ENCODE measurements around the gene PPP1R13B. TPM values are rescaled to one million over a fixed set of nuclear protein-coding genes. Genes with fewer than 3 reads are reported as not detected.

Gene PPP1R13B
- total RNA-seq, 2 donors from 2014 or later = 17.8 to 29.6 TPM

- intact Hi-C loops (cut with DNase I) = no loop called here
- peak; percentile 73 for DNase-seq (ENCODE audit: low spot score)
Observed at GRCh38 chr14:103738701-103739451, 108.5 kb downstream of the PPP1R13B start.

DNA sequence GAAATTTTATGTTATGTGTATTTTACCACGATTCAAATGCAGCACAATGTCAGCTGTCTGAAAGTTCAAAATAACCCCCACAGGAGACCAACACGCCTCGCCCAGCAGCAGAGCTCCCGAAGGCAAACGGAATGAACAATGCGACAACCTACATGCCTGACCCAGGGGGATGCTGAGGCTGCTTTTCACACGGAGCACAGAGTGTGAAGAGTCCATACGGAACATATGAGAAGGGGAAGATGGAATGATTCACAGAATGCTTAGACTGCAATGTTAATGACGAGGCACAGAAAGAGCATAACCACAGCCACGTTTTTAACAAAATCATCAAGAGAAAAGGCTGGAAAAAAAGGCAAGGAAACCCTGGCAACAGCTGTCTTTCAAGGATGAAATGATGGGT is 109.2 kb downstream of the PPP1R13B start:
- intact Hi-C loops (cut with DNase I) = no loop called here
- peak; percentile 8 for DNase-seq (ENCODE audit: low spot score)

- DNase-seq (ENCODE audit: low spot score) = peak; percentile 73
- intact Hi-C loops (cut with DNase I) = no loop called here
Observed at GRCh38 chr14:103737432-103738045, 109.8 kb downstream of the PPP1R13B start.

GRCh38 chr14:103736546-103737431 is 110.6 kb downstream of the PPP1R13B start:
- intact Hi-C loops (cut with DNase I) = no loop called here
- DNase-seq (ENCODE audit: low spot score) = peak; percentile 77

DNA sequence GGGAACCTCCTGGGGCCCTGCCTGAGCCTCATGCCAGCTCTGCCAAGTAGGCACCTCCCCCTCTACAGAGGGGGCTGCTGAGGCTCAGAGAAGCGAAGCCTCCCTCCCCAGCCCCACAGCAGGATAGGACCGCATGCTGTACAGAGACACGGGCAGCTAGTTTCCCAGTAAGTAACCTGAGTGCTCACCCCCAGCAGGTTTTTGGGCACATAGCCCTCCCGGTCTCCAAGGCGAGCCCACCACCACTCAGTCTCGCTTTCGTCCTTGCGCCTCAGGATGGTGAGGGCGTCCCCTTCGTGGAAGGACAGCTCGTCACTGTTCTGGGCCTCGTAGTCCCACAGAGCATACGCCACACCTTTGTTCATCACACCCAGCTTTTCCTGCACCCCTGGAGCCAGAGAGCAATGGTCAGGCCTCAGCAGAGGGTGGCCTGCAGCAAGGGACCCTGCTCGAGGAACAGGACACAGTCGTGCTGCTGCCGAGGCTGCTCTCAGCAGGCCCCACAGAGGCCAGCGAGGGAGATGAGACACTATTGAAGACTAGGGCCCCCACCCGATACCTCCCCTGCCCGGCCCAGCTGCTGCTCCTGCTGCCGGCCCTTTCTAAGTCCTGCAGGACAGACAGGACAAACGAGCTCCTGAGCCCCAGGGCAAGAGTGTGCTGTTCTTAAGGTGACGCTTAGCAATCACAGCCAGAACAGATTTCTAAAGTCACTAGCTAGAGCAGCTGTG is 111.4 kb downstream of the PPP1R13B start:
- DNase-seq (ENCODE audit: low spot score) = peak; percentile 73
- intact Hi-C loops (cut with DNase I) = no loop called here

- peak; percentile 73 for DNase-seq (ENCODE audit: low spot score)
- intact Hi-C loops (cut with DNase I) = no loop called here
Observed at GRCh38 chr14:103735439-103735814, 111.9 kb downstream of the PPP1R13B start.

DNA sequence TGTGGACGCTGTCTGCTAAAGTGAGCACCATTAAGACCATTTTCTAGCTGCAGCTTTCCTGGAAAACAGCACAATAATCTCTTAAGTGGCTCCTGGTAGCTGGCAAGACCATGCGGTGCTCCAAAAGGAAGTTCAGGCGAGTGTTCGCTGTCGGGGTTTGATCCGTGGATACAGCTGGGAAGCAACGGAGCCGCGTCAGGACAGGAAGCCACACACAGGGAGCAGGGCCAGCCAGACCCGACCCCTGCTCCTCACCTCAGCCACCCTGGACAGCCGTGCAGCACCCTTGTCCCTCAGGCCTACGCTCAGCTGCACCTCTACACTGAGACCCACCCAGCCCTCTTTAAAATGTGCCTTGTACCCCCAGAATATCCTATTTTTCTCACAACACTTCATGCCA is 112.4 kb downstream of the PPP1R13B start:
- peak; percentile 72 for DNase-seq (ENCODE audit: low spot score)
- intact Hi-C loops (cut with DNase I) = no loop called here

- intact Hi-C loops (cut with DNase I) = no loop called here
- peak; percentile 70 for DNase-seq (ENCODE audit: low spot score)
Observed at GRCh38 chr14:103734081-103734888, 113.1 kb downstream of the PPP1R13B start.

GRCh38 chr14:103733651-103734050 is 113.7 kb downstream of the PPP1R13B start:
- intact Hi-C loops (cut with DNase I) = no loop called here
- DNase-seq (ENCODE audit: low spot score) = peak; percentile 48

- intact Hi-C loops (cut with DNase I) = no loop called here
- DNase-seq (ENCODE audit: low spot score) = peak; percentile 41
Observed at GRCh38 chr14:103732868-103733620, 114.3 kb downstream of the PPP1R13B start.

- DNase-seq (ENCODE audit: low spot score) = no peak
- intact Hi-C loops (cut with DNase I) = no loop called here
Observed at GRCh38 chr14:103731916-103732867, 115.2 kb downstream of the PPP1R13B start.

DNA sequence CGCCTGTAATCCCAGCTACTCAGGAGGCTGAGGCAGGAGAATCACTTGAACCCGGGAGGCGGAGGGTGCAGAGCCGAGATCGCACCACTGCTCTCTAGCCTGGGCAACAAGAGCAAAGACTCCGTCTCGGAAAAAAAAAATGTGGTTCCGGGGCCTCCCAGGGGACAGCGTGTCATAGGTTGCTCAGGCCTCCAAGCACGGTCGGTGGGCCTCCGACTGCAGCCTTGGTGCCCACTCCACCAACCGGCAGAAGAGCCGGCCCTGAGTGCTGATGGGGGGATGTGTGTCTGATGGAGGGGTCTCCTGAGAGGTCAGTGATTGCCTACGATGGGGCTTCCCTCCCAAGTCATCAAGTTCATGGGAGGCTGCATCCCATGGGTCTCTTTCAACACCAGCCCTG is 115.9 kb downstream of the PPP1R13B start:
- DNase-seq (ENCODE audit: low spot score) = no peak
- intact Hi-C loops (cut with DNase I) = no loop called here

DNA sequence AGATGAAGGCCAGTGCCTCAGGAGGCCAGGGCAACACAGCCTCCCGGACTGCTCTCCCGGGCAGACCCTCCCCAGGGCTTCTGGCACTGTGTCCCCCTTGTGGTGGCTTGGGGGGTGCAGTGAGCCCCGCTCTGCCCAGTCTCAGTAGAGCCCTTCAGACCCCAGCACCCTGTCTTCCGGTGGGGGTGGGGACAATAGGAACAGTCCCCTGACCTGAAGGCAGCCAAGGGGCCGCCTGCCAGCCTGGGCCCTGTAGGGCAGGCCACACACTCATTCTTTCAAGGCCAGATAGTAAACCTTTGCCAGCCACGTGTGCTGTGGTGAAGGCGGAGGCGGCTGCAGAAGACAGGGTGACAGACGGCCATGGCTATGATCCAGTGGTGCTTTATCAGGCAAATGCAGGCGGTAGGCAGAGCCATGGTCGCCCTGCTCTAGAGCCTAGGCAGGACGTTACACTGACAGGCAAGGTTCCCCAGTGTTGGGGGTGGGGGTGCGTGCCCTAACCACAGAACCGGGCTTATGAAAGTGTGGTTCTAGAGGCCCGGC is 116.8 kb downstream of the PPP1R13B start:
- DNase-seq (ENCODE audit: low spot score) = no peak
- intact Hi-C loops (cut with DNase I) = no loop called here

GRCh38 chr14:103729496-103730448 is 117.6 kb downstream of the PPP1R13B start:
- intact Hi-C loops (cut with DNase I) = no loop called here
- DNase-seq (ENCODE audit: low spot score) = no peak

DNA sequence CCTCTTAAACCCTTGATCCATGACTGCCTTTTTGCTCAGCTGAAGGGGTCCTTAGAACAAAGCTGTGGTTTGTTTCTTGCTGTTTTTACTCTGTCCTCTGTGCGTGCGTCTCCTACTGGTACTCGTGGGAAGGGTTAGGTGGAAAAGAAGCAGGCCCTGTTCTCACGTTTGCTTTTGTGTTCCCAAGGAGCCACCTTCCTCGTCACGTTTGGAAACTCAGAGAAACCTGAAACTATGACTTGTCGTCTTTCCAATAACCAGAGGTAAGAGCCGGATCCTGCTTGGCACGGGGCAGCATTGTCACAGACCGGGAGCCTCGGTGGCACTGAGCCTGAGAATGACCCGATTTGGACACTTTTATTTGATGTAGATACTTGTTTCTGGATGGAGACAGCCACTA is 118.7 kb downstream of the PPP1R13B start:
- intact Hi-C loops (cut with DNase I) = loop anchor here in 1 of 2 donors (1.0 kb wide), 1 partner anchor 33 kb away; no protein-coding TSS in a partner anchor
- DNase-seq (ENCODE audit: low spot score) = no peak
